GM19035 (cell line): ENCODE measurements around the gene TMTC2.

Source experiments
- ATAC-seq: cut with Tn5 transposase; IDR thresholded peaks from one replicate; pipeline ENCODE4 v1.9.1; 2021; ENCODE audit not compliant: unreplicated experiment

TMTC2 gene

GRCh38 chr12:82873951-82874350 is 187.2 kb downstream of the TMTC2 start:
- ATAC-seq: no peak

GRCh38 chr12:82874945-82875344 is 188.2 kb downstream of the TMTC2 start:
- ATAC-seq: no peak

GRCh38 chr12:82876075-82876474 is 189.4 kb downstream of the TMTC2 start:
- no peak for ATAC-seq

- no peak for ATAC-seq
Measured at GRCh38 chr12:82877963-82878362, 191.3 kb downstream of the TMTC2 start.

- ATAC-seq: no peak
Measured at GRCh38 chr12:82880442-82880901, 193.8 kb downstream of the TMTC2 start.

GRCh38 chr12:82883394-82884355 is 197.0 kb downstream of the TMTC2 start:
- ATAC-seq: no peak

GRCh38 chr12:82886671-82887340 is 200.1 kb downstream of the TMTC2 start:
- ATAC-seq: no peak

GRCh38 chr12:82893896-82894295 is 207.2 kb downstream of the TMTC2 start:
- ATAC-seq: no peak

- ATAC-seq: no peak
Measured at GRCh38 chr12:82896277-82896676, 209.6 kb downstream of the TMTC2 start.

GRCh38 chr12:82896979-82897378 is 210.3 kb downstream of the TMTC2 start:
- no peak for ATAC-seq

GRCh38 chr12:82898441-82898840 is 211.7 kb downstream of the TMTC2 start:
- no peak for ATAC-seq

- ATAC-seq: no peak
Measured at GRCh38 chr12:82904219-82904790, 217.6 kb downstream of the TMTC2 start.

- no peak for ATAC-seq
Measured at GRCh38 chr12:82910246-82910893, 223.7 kb downstream of the TMTC2 start.

GRCh38 chr12:82912406-82912805 is 225.7 kb downstream of the TMTC2 start:
- no peak for ATAC-seq

- ATAC-seq: no peak
Measured at GRCh38 chr12:82919388-82920054, 232.8 kb downstream of the TMTC2 start.

GRCh38 chr12:82923935-82924334 is 237.2 kb downstream of the TMTC2 start:
- no peak for ATAC-seq

GRCh38 chr12:82926630-82927029 is 239.9 kb downstream of the TMTC2 start:
- no peak for ATAC-seq

- ATAC-seq: no peak
Measured at GRCh38 chr12:82930301-82930700, 243.6 kb downstream of the TMTC2 start.

- no peak for ATAC-seq
Measured at GRCh38 chr12:82931349-82932116, 244.8 kb downstream of the TMTC2 start.

- no peak for ATAC-seq
Measured at GRCh38 chr12:82937151-82937550, 250.4 kb downstream of the TMTC2 start.
